ENCODE measurements around the gene ITPR1.
A peak's percentile ranks its signal among the peaks of the same experiment; 100 is the strongest.

ITPR1 gene

GRCh38 chr3:4466741-4467521 lies 26.2 kb upstream of the ITPR1 start, which contains the start of gene SUMF1:
Gene SUMF1, minus strand, starts transcription at chr3:4467269. Its CDS starts 24 bp downstream, at chr3:4467245.
- DNase-seq (ENCODE audit: extremely low spot score), result peak; percentile 88
- POLR2A ChIA-PET, result interaction anchor here (1.0 kb wide), 1 partner anchor 26 kb away, joined by 4 read pairs; the partner anchor contains the start of gene ITPR1
- CTCF ChIA-PET, result no interaction called here
- TF ChIP-seq FOXM1 (IDR thresholded peaks at IDR 0.05; ENCODE audit: borderline replicate concordance) (peak; percentile 44; the same call in 1 of the 2 replicates), SUZ12 (IDR thresholded peaks at IDR 0.05) (no peak), NFRKB (IDR thresholded peaks at IDR 0.05) (peak; percentile 65; the same call in 1 of the 2 replicates), HDGF (IDR thresholded peaks at IDR 0.05; ENCODE audit: borderline replicate concordance) (no peak), FOXA1 (IDR thresholded peaks at IDR 0.05) (no peak), ZNF384 (IDR thresholded peaks at IDR 0.05) (no peak), CTBP1 (IDR thresholded peaks at IDR 0.05; ENCODE audit: borderline replicate concordance) (no peak), L3MBTL2 (conservative IDR thresholded peaks at IDR 0.05) (peak; percentile 93), FOXK2 (IDR thresholded peaks at IDR 0.05) (peak; percentile 71; the same call in 1 of the 2 replicates), BHLHE40 (IDR thresholded peaks at IDR 0.05; ENCODE audit: borderline replicate concordance) (no peak), PKNOX1 (IDR thresholded peaks at IDR 0.05) (no peak), TARDBP (IDR thresholded peaks at IDR 0.05) (no peak), LEF1 (IDR thresholded peaks at IDR 0.05; ENCODE audit: borderline replicate concordance) (no peak; the same call in 1 of the 2 replicates), SP1 (IDR thresholded peaks at IDR 0.05) (no peak), ELF4 (IDR thresholded peaks at IDR 0.05) (peak; percentile 86), ARNT (IDR thresholded peaks at IDR 0.05) (peak; percentile 15; the same call in 1 of the 2 replicates)

DNA sequence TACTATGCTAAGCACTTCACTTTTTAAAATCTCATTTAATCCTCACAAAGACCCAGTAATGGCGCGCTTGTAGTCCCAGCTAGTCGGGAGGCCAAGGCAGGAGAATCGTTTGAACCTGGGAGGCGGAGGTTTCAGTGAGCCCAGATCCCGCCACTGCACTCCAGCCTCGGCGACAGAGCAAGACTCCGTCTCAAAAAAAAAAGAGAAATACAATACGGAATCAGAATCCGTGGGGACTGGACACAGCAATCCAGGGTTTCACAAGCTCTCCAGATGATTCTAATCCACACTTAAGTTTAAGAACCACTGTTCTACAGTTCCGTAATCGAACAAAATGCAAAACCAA lies 25.7 kb upstream of the ITPR1 start:
- no peak for TF ChIP-seq CTBP1 (IDR thresholded peaks at IDR 0.05; ENCODE audit: borderline replicate concordance)
- no peak for TF ChIP-seq TARDBP (IDR thresholded peaks at IDR 0.05)
- no peak for TF ChIP-seq ZNF384 (IDR thresholded peaks at IDR 0.05)
- TF ChIP-seq FOXA1 (IDR thresholded peaks at IDR 0.05), result no peak
- no peak for TF ChIP-seq FOXK2 (IDR thresholded peaks at IDR 0.05)
- TF ChIP-seq BHLHE40 (IDR thresholded peaks at IDR 0.05; ENCODE audit: borderline replicate concordance), result no peak
- TF ChIP-seq NFRKB (IDR thresholded peaks at IDR 0.05), result no peak
- no peak for TF ChIP-seq SP1 (IDR thresholded peaks at IDR 0.05)
- ChIA-PET CTCF (no interaction called here), POLR2A (interaction anchor here (1.0 kb wide), 1 partner anchor 25 kb away, joined by 4 read pairs; the partner anchor contains the start of gene ITPR1)
- DNase-seq (ENCODE audit: extremely low spot score), result no peak

DNA sequence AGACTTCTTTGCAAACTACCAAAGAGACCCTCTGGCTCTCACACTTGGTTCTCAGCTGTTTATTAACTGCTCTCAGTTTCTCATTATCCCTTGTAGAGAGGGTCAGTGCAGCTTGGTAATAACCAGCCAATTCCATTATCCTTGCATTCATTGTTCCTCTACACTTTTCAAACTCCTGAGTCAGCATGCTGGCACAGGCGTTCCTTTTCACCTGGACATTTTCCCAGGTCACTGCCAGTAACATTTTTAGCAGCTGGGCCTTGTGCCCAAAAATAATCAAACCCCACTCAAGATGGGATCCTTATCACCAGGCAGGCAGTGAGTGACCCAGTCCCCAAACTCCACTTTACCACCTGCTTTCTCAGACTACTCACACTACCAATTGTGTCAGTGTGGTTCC lies 21.2 kb upstream of the ITPR1 start:
- TF ChIP-seq TARDBP (IDR thresholded peaks at IDR 0.05) (no peak), FOXA1 (IDR thresholded peaks at IDR 0.05) (no peak), SUZ12 (IDR thresholded peaks at IDR 0.05) (no peak), ARNT (IDR thresholded peaks at IDR 0.05) (no peak), NFRKB (IDR thresholded peaks at IDR 0.05) (no peak), ZNF384 (IDR thresholded peaks at IDR 0.05) (no peak), FOXM1 (IDR thresholded peaks at IDR 0.05; ENCODE audit: borderline replicate concordance) (no peak), BHLHE40 (IDR thresholded peaks at IDR 0.05; ENCODE audit: borderline replicate concordance) (no peak), LEF1 (IDR thresholded peaks at IDR 0.05; ENCODE audit: borderline replicate concordance) (no peak), HDGF (IDR thresholded peaks at IDR 0.05; ENCODE audit: borderline replicate concordance) (no peak)
- ChIA-PET POLR2A (no interaction called here), CTCF (no interaction called here)
- no peak for DNase-seq (ENCODE audit: extremely low spot score)

- no peak for DNase-seq (ENCODE audit: extremely low spot score)
- CTCF ChIA-PET, result no interaction called here
- TF ChIP-seq CTBP1 (IDR thresholded peaks at IDR 0.05; ENCODE audit: borderline replicate concordance), result no peak
- TF ChIP-seq ZNF384 (IDR thresholded peaks at IDR 0.05), result no peak
- TF ChIP-seq BHLHE40 (IDR thresholded peaks at IDR 0.05; ENCODE audit: borderline replicate concordance), result no peak
- no peak for TF ChIP-seq NFRKB (IDR thresholded peaks at IDR 0.05)
- TF ChIP-seq ELF4 (IDR thresholded peaks at IDR 0.05), result no peak
- no peak for TF ChIP-seq FOXA1 (IDR thresholded peaks at IDR 0.05)
- no peak for TF ChIP-seq FOXM1 (IDR thresholded peaks at IDR 0.05; ENCODE audit: borderline replicate concordance)
- TF ChIP-seq SUZ12 (IDR thresholded peaks at IDR 0.05), result no peak
- TF ChIP-seq HDGF (IDR thresholded peaks at IDR 0.05; ENCODE audit: borderline replicate concordance), result no peak
- no peak for TF ChIP-seq SP1 (IDR thresholded peaks at IDR 0.05)
- no peak for TF ChIP-seq LEF1 (IDR thresholded peaks at IDR 0.05; ENCODE audit: borderline replicate concordance)
- no peak for TF ChIP-seq ARNT (IDR thresholded peaks at IDR 0.05)
- no peak for TF ChIP-seq TARDBP (IDR thresholded peaks at IDR 0.05)
- no peak for TF ChIP-seq PKNOX1 (IDR thresholded peaks at IDR 0.05)
- no peak for TF ChIP-seq FOXK2 (IDR thresholded peaks at IDR 0.05)
- no peak for TF ChIP-seq L3MBTL2 (conservative IDR thresholded peaks at IDR 0.05)
- POLR2A ChIA-PET, result no interaction called here
These were observed 20.8 kb upstream of the ITPR1 start for GRCh38 chr3:4472312-4472711.

GRCh38 chr3:4472766-4473165 lies 20.4 kb upstream of the ITPR1 start:
- no peak for TF ChIP-seq PKNOX1 (IDR thresholded peaks at IDR 0.05)
- TF ChIP-seq NFRKB (IDR thresholded peaks at IDR 0.05), result no peak
- no peak for TF ChIP-seq ZNF384 (IDR thresholded peaks at IDR 0.05)
- no peak for TF ChIP-seq TARDBP (IDR thresholded peaks at IDR 0.05)
- TF ChIP-seq SUZ12 (IDR thresholded peaks at IDR 0.05), result no peak
- TF ChIP-seq ELF4 (IDR thresholded peaks at IDR 0.05), result no peak
- TF ChIP-seq ARNT (IDR thresholded peaks at IDR 0.05), result no peak
- no peak for TF ChIP-seq BHLHE40 (IDR thresholded peaks at IDR 0.05; ENCODE audit: borderline replicate concordance)
- no peak for TF ChIP-seq HDGF (IDR thresholded peaks at IDR 0.05; ENCODE audit: borderline replicate concordance)
- TF ChIP-seq FOXA1 (IDR thresholded peaks at IDR 0.05), result no peak
- TF ChIP-seq L3MBTL2 (conservative IDR thresholded peaks at IDR 0.05), result no peak
- TF ChIP-seq CTBP1 (IDR thresholded peaks at IDR 0.05; ENCODE audit: borderline replicate concordance), result no peak
- no peak for TF ChIP-seq LEF1 (IDR thresholded peaks at IDR 0.05; ENCODE audit: borderline replicate concordance)
- TF ChIP-seq FOXK2 (IDR thresholded peaks at IDR 0.05), result no peak
- no peak for TF ChIP-seq SP1 (IDR thresholded peaks at IDR 0.05)
- no peak for TF ChIP-seq FOXM1 (IDR thresholded peaks at IDR 0.05; ENCODE audit: borderline replicate concordance)
- DNase-seq (ENCODE audit: extremely low spot score), result no peak
- CTCF ChIA-PET, result no interaction called here
- POLR2A ChIA-PET, result no interaction called here

All from HEK293T (cell line).